Stimulated activated effector memory CD8-positive, alpha-beta T cell treated with anti-CD3 and anti-CD28 coated beads, Interleukin-12 subunit alpha, Interleukin-12 subunit beta, amount 100 ng/mL, for 72 hours (primary cell): ENCODE results near the gene URGCP.
"Not testable (repeated sequence)": the region's sequence is repeated elsewhere in the genome, so short reads cannot be mapped to it uniquely, and the experiment has no call there.

Experiments
- ATAC-seq: fragments of 150-1000 bp; cut with Tn5 transposase; 2 replicates; pipeline ENCODE4 v1.10.0; 2021
- DNase-seq, 2 donors: peaks; one replicate each; pipeline ENCODE4 v3.0.0; 2021 to 2022; ENCODE audit warnings: low spot score in 2 of 2
- H3K27ac Mint-ChIP-seq: one replicate; pipeline ENCODE4 v1.8.0; 2022; ENCODE audit warnings: mild to moderate bottlenecking, mixed read lengths
- H3K36me3 Mint-ChIP-seq: one replicate; pipeline ENCODE4 v1.8.0; 2022; ENCODE audit warnings: mild to moderate bottlenecking, mixed read lengths
- H3K4me1 Mint-ChIP-seq: one replicate; pipeline ENCODE4 v1.8.0; 2022; ENCODE audit warnings: mixed read lengths
- H3K4me3 Mint-ChIP-seq: one replicate; pipeline ENCODE4 v1.8.0; 2022; ENCODE audit warnings: mild to moderate bottlenecking, mixed read lengths
- H3K9me3 Mint-ChIP-seq: one replicate; pipeline ENCODE4 v1.8.0; 2022; ENCODE audit warnings: mixed read lengths

The URGCP gene

DNA sequence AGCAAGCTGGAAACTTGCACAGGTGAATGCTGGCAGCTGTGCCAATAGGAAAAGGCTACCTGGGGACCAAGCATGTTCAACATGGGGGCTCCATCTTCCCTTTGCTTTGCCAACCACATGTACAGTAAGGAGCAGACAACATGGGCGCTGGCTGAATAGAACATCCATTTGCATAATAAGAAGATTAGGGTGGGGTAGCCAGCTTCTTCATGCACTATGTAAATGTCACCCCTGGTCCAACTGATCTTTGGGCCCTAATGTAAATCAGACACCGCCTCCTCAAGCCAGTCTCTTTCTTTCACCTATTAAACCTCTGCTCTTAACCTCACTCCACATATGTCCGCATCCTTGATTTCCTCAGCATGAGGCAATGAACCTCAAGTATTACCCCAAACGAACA is 63.1 kb downstream of the URGCP start:
- no peak overlapping the region for H3K27ac Mint-ChIP-seq
- H3K4me3 Mint-ChIP-seq = no peak overlapping the region
- no peaks in the 10 kb centered on the region for H3K36me3 Mint-ChIP-seq
- ATAC-seq = no peak
- no peaks in the 10 kb centered on the region for H3K4me1 Mint-ChIP-seq
- no peak for DNase-seq
- no peaks in the 10 kb centered on the region for H3K9me3 Mint-ChIP-seq

DNA sequence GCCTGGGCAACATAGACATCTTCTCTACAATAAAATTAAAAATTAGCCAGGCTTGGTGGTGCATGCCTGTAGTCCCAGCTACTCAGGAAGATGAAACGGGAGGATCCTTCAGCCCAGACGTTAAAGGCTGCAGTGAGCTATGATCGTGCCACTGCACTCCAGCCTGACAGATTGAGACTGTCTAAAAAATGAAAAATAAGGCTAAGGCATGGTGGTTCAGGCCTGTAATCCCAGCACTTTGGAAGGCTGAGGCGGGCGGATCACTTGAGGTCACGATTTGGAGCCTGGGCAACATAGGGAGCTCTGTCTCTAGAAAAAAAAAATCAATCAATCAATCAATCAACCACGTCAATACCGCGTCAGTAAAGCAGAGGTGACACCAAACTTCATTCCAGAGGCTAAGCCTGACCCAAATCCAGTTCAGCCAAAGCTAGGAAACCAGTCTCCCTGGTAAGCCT is 68.2 kb downstream of the URGCP start:
- Mint-ChIP-seq H3K27ac (peak overlapping the region; percentile 79), H3K4me1 (peaks cover 16% of the 10 kb centered on the region), H3K36me3 (peaks cover 9% of the 10 kb centered on the region), H3K4me3 (peak overlapping the region; percentile 49), H3K9me3 (no peaks in the 10 kb centered on the region)
- DNase-seq = no peak
- ATAC-seq = no peak

DNA sequence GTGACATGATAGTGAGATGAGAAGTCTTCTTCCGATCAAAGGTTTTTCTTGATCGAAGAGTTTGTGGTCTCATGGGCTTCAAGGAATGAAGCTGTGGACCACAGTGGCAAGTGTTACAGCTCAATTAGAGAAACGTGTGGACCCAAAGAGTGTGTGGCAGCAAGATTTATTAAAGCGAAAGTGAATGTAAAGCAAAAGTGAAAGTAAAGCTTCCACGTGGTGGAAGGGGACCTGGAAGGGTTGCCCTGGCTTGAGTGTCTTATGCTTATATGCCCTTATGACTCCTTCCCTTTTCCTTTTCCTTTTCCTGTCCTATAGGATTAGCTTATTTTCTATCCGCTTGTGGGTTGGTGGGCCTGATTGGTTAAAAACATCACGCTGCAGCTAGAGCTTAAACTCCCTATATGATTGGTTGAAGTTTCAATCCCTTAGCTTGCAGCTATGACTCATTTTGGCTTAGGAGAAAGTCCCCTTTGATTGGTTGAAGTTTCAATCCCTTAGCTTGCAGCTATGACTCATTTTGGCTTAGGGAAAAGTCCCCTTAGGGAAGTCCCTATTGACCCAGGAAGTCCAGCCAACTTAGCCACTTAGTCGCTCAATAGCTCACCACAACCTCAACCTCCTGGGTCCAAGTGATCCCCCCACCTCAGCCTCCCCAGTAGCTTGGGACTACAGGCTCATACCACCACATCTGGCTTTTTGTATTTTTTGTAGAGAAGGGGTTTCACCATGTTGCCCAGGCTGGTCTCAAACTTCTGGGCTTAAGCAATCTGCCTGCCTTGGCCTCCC is 71.7 kb downstream of the URGCP start:
- peak overlapping the region; percentile 85 for H3K27ac Mint-ChIP-seq
- peaks cover 9% of the 10 kb centered on the region for H3K36me3 Mint-ChIP-seq
- peak overlapping the region; percentile 61 for H3K4me3 Mint-ChIP-seq
- no peaks in the 10 kb centered on the region for H3K9me3 Mint-ChIP-seq
- ATAC-seq (peak; percentile 80), DNase-seq (peak; percentile 32 to 85)
- peaks cover 24% of the 10 kb centered on the region for H3K4me1 Mint-ChIP-seq

DNA sequence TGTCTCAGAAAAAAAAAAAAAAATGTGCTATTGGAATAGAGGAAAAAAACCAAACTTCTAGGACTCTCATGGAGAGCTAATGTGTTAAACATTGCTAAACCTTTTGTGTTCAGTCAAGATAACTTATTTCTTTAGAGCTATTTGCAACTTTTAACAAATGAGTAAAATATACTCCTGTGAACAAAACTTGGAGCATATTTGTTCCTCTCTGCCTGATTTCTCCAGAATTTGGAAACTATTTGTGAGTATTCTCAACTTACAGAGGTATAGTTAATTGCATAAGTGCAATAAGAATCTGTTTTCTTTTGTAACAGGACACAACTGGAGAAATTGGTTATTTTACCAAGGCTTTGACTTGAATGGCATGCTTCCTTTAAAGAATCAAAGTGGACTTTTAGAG is 75.5 kb downstream of the URGCP start:
- H3K4me3 Mint-ChIP-seq, ATAC-seq, H3K36me3 Mint-ChIP-seq, DNase-seq, H3K9me3 Mint-ChIP-seq, H3K27ac Mint-ChIP-seq: not testable (repeated sequence)
- H3K4me1 Mint-ChIP-seq = peaks cover 24% of the 10 kb centered on the region
